Measurements from ENCODE around the gene ZNF441. TPM values are rescaled to one million over a fixed set of nuclear protein-coding genes. Genes with fewer than 3 reads are reported as not detected.
"Not testable (repeated sequence)": the region's sequence is repeated elsewhere in the genome, so short reads cannot be mapped to it uniquely, and the experiment has no call there.

ZNF441 gene
- total RNA-seq, 1 donor from 2014 or later: 8.0 TPM

- no peak for DNase-seq (ENCODE audit: low read depth in 2 of 2)
Measured at GRCh38 chr19:11780431-11781020, 13.7 kb downstream of the ZNF441 start.

- no peak for DNase-seq (ENCODE audit: low read depth in 2 of 2)
Measured at GRCh38 chr19:11781295-11782057, 14.7 kb downstream of the ZNF441 start.

GRCh38 chr19:11783767-11784166 is 17.0 kb downstream of the ZNF441 start:
- no peak for DNase-seq (ENCODE audit: low read depth in 2 of 2)

- no peak for DNase-seq (ENCODE audit: low read depth in 2 of 2)
Measured at GRCh38 chr19:11784356-11784755, 17.6 kb downstream of the ZNF441 start.

GRCh38 chr19:11787536-11787935 is 20.7 kb downstream of the ZNF441 start:
- DNase-seq (ENCODE audit: low read depth in 2 of 2): no peak

- DNase-seq (ENCODE audit: low read depth in 2 of 2): no peak
Measured at GRCh38 chr19:11792942-11793341, 26.1 kb downstream of the ZNF441 start.

- DNase-seq (ENCODE audit: low read depth in 2 of 2): peak; percentile 54 to 82
Measured at GRCh38 chr19:11797491-11797890, 30.7 kb downstream of the ZNF441 start.

GRCh38 chr19:11798391-11799330 is 31.9 kb downstream of the ZNF441 start, which contains the start of gene ZNF491:
Gene ZNF491 (plus strand): TSS chr19:11798523. CDS start chr19:11805954, 7,431 bp downstream.
- peak; percentile 66 to 89 for DNase-seq (ENCODE audit: low read depth in 2 of 2)

GRCh38 chr19:11806354-11807098 is 39.7 kb downstream of the ZNF441 start:
- no peak for DNase-seq (ENCODE audit: low read depth in 2 of 2)

- no peak for DNase-seq (ENCODE audit: low read depth in 2 of 2)
Measured at GRCh38 chr19:11807099-11807380, 40.2 kb downstream of the ZNF441 start.

- DNase-seq (ENCODE audit: low read depth in 2 of 2): no peak
Measured at GRCh38 chr19:11813703-11814028, 46.9 kb downstream of the ZNF441 start.

- DNase-seq (ENCODE audit: low read depth in 2 of 2): peak; percentile 80 to 95
Measured at GRCh38 chr19:11814029-11814699, 47.4 kb downstream of the ZNF441 start, which contains the start of gene ZNF440. Gene ZNF440 (plus strand): TSS chr19:11814273. CDS start chr19:11814448, 175 bp downstream.

GRCh38 chr19:11814700-11815035 is 47.9 kb downstream of the ZNF441 start:
- DNase-seq (ENCODE audit: low read depth in 2 of 2): peak in 1 of 2 donors; percentile 45

GRCh38 chr19:11821474-11822109 is 54.8 kb downstream of the ZNF441 start:
- no peak for DNase-seq (ENCODE audit: low read depth in 2 of 2)

- not testable (repeated sequence) for DNase-seq (ENCODE audit: low read depth in 2 of 2)
Measured at GRCh38 chr19:11828957-11829876, 62.4 kb downstream of the ZNF441 start.

GRCh38 chr19:11832253-11832912 is 65.6 kb downstream of the ZNF441 start:
- no peak for DNase-seq (ENCODE audit: low read depth in 2 of 2)

GRCh38 chr19:11833541-11833940 is 66.7 kb downstream of the ZNF441 start:
- DNase-seq (ENCODE audit: low read depth in 2 of 2): no peak

All from dermis microvascular lymphatic vessel endothelial cell (primary cell).